Nephron progenitor cell (in vitro differentiated cells): ENCODE data around the gene ATXN7L3.

ENCODE experiments used
- DNase-seq: peaks from one replicate; pipeline ENCODE4 v3.0.0; 2021
- H3K27ac Mint-ChIP-seq: 2 replicates; pipeline ENCODE4 v1.8.0; 2021; ENCODE audit warnings: mild to moderate bottlenecking, moderate library complexity, mixed read lengths
- H3K27me3 Mint-ChIP-seq: 2 replicates; pipeline ENCODE4 v1.8.0; 2021; ENCODE audit warnings: mild to moderate bottlenecking, low read depth, mixed read lengths; ENCODE audit not compliant: poor library complexity
- H3K36me3 Mint-ChIP-seq: 2 replicates; pipeline ENCODE4 v1.8.0; 2021; ENCODE audit warnings: low read depth, mixed read lengths
- H3K4me1 Mint-ChIP-seq: 2 replicates; pipeline ENCODE4 v1.8.0; 2021; ENCODE audit warnings: mixed read lengths
- H3K4me3 Mint-ChIP-seq: 2 replicates; pipeline ENCODE4 v1.8.0; 2021; ENCODE audit warnings: mild to moderate bottlenecking, moderate library complexity, mixed read lengths
- H3K9me3 Mint-ChIP-seq: 2 replicates; pipeline ENCODE4 v1.8.0; 2021; ENCODE audit warnings: mild to moderate bottlenecking, moderate library complexity, mixed read lengths
- CTCF ChIP-seq: fragments of 200-600 bp; sonication (generic); IDR thresholded peaks from 2 replicates; pipeline ENCODE4 v1.5.0; 2021; ENCODE audit warnings: antibody characterized with exemption

The ATXN7L3 gene

GRCh38 chr17:44177640-44178039 is 22.0 kb downstream of the ATXN7L3 start:
- H3K9me3 Mint-ChIP-seq = peaks cover 7% of the 10 kb centered on the region
- TF ChIP-seq CTCF = no peak
- DNase-seq = no peak
- no peak overlapping the region for H3K4me3 Mint-ChIP-seq
- peaks cover 50% of the 10 kb centered on the region for H3K36me3 Mint-ChIP-seq
- peak overlapping the region; percentile 54 for H3K27ac Mint-ChIP-seq
- H3K4me1 Mint-ChIP-seq = peaks cover 3% of the 10 kb centered on the region
- peaks cover 9% of the 10 kb centered on the region for H3K27me3 Mint-ChIP-seq

GRCh38 chr17:44176671-44177501 is 22.8 kb downstream of the ATXN7L3 start:
- DNase-seq = no peak
- Mint-ChIP-seq H3K36me3 (peaks cover 43% of the 10 kb centered on the region), H3K4me1 (peaks cover 9% of the 10 kb centered on the region), H3K4me3 (no peak overlapping the region), H3K27ac (peak overlapping the region; percentile 54), H3K9me3 (peaks cover 4% of the 10 kb centered on the region), H3K27me3 (peaks cover 9% of the 10 kb centered on the region)
- no peak for TF ChIP-seq CTCF

- Mint-ChIP-seq H3K36me3 (peaks cover 37% of the 10 kb centered on the region), H3K27ac (no peak overlapping the region), H3K27me3 (peaks cover 6% of the 10 kb centered on the region), H3K9me3 (no peaks in the 10 kb centered on the region), H3K4me1 (peaks cover 13% of the 10 kb centered on the region), H3K4me3 (no peak overlapping the region)
- TF ChIP-seq CTCF = no peak
- DNase-seq = no peak
Measured at GRCh38 chr17:44176257-44176656, 23.4 kb downstream of the ATXN7L3 start.

- DNase-seq = no peak
- Mint-ChIP-seq H3K4me3 (no peak overlapping the region), H3K4me1 (peaks cover 25% of the 10 kb centered on the region), H3K36me3 (peaks cover 35% of the 10 kb centered on the region), H3K27ac (no peak overlapping the region), H3K27me3 (peaks cover 6% of the 10 kb centered on the region), H3K9me3 (no peaks in the 10 kb centered on the region)
- TF ChIP-seq CTCF = no peak
Measured at GRCh38 chr17:44174427-44174826, 25.3 kb downstream of the ATXN7L3 start.

- Mint-ChIP-seq H3K27ac (peak overlapping the region; percentile 92), H3K36me3 (peaks cover 17% of the 10 kb centered on the region), H3K27me3 (no peaks in the 10 kb centered on the region), H3K4me3 (no peak overlapping the region), H3K4me1 (peaks cover 38% of the 10 kb centered on the region), H3K9me3 (no peaks in the 10 kb centered on the region)
- no peak for DNase-seq
- no peak for TF ChIP-seq CTCF
Measured at GRCh38 chr17:44171931-44172455, 27.7 kb downstream of the ATXN7L3 start.
